IPS-NIHi7 (cell line): Measurements from ENCODE around the gene ADIPOR2.
"Not testable (repeated sequence)": the region's sequence is repeated elsewhere in the genome, so short reads cannot be mapped to it uniquely, and the experiment has no call there.

Experiments
- DNase-seq: peaks from one replicate; pipeline ENCODE4 v3.0.0; 2012; ENCODE audit warnings: mixed read lengths; ENCODE audit errors: extremely low spot score

ADIPOR2 gene

GRCh38 chr12:1663440-1664132 lies 27.3 kb upstream of the ADIPOR2 start:
- no peak for DNase-seq

- DNase-seq: no peak
These were observed 25.5 kb upstream of the ADIPOR2 start for GRCh38 chr12:1665366-1665765.

GRCh38 chr12:1666215-1666614 lies 24.7 kb upstream of the ADIPOR2 start:
- DNase-seq: no peak

- no peak for DNase-seq
These were observed 24.1 kb upstream of the ADIPOR2 start for GRCh38 chr12:1666685-1667162.

- no peak for DNase-seq
These were observed 21.9 kb upstream of the ADIPOR2 start for GRCh38 chr12:1668833-1669543.

- no peak for DNase-seq
These were observed 20.3 kb upstream of the ADIPOR2 start for GRCh38 chr12:1670358-1671268.

GRCh38 chr12:1676043-1676442 lies 14.8 kb upstream of the ADIPOR2 start:
- no peak for DNase-seq

GRCh38 chr12:1680804-1681492 lies 9.9 kb upstream of the ADIPOR2 start:
- no peak for DNase-seq

- DNase-seq: no peak
These were observed 9.4 kb upstream of the ADIPOR2 start for GRCh38 chr12:1681493-1681807.

GRCh38 chr12:1688086-1688710 lies 2.7 kb upstream of the ADIPOR2 start:
- no peak for DNase-seq

GRCh38 chr12:1691123-1692007 lies 495 bp downstream of the ADIPOR2 start:
- DNase-seq: peak; percentile 76

GRCh38 chr12:1692226-1692625 lies 1.4 kb downstream of the ADIPOR2 start:
- no peak for DNase-seq

GRCh38 chr12:1692895-1693610 lies 2.2 kb downstream of the ADIPOR2 start:
- no peak for DNase-seq

GRCh38 chr12:1695097-1695496 lies 4.2 kb downstream of the ADIPOR2 start:
- DNase-seq: not testable (repeated sequence)

- no peak for DNase-seq
These were observed 5.2 kb downstream of the ADIPOR2 start for GRCh38 chr12:1695886-1696670.

GRCh38 chr12:1696800-1697199 lies 5.9 kb downstream of the ADIPOR2 start:
- DNase-seq: no peak

- DNase-seq: no peak
These were observed 6.4 kb downstream of the ADIPOR2 start for GRCh38 chr12:1697271-1697670.

GRCh38 chr12:1698720-1699119 lies 7.8 kb downstream of the ADIPOR2 start:
- DNase-seq: no peak

- DNase-seq: no peak
These were observed 11.8 kb downstream of the ADIPOR2 start for GRCh38 chr12:1702713-1703112.
